Bronchial epithelial cell (primary cell): ENCODE data around the gene WDR64. TPM values are rescaled to one million over a fixed set of nuclear protein-coding genes. Genes with fewer than 3 reads are reported as not detected.

Experiments used
- DNase-seq: peaks from one replicate; pipeline ENCODE4 v3.0.0-alpha.2; 2010; ENCODE audit warnings: low read depth
- FAIRE-seq: peaks from 2 replicates; lab custom pipeline; 2011; peaks lifted over from hg19 to GRCh38; lab: Jason Lieb, UNC
- H3K27me3 ChIP-seq: 2 replicates; pipeline ENCODE4 v1.5.1; 2011; ENCODE audit warnings: low read length; ENCODE audit not compliant: control insufficient read depth, insufficient read depth
- H3K36me3 ChIP-seq: 2 replicates; pipeline ENCODE4 v1.5.1; 2011; ENCODE audit warnings: low read length; ENCODE audit not compliant: control insufficient read depth, insufficient read depth
- H3K4me3 ChIP-seq: 2 replicates; pipeline ENCODE4 v1.5.1; 2011; ENCODE audit warnings: mild to moderate bottlenecking, low read depth, low read length, control low read depth
- total RNA-seq: library from RNA; depleted of rRNA; stranded (reverse); fragments of >200 nt; gene quantifications from 2 replicates; pipeline ENCODE4 v1.2.1, GENCODE V29; 2014
- TF ChIP-seq, protein P1 (sequence below): IDR thresholded peaks from 2 replicates; pipeline ENCODE4 v1.5.1; 2011; ENCODE audit warnings: mild to moderate bottlenecking, moderate library complexity, low read length, control low read depth, inconsistent platforms; ENCODE audit not compliant: insufficient read depth, severe bottlenecking

The WDR64 gene
- total RNA-seq, 1 donor from 2014 or later = not detected

DNA sequence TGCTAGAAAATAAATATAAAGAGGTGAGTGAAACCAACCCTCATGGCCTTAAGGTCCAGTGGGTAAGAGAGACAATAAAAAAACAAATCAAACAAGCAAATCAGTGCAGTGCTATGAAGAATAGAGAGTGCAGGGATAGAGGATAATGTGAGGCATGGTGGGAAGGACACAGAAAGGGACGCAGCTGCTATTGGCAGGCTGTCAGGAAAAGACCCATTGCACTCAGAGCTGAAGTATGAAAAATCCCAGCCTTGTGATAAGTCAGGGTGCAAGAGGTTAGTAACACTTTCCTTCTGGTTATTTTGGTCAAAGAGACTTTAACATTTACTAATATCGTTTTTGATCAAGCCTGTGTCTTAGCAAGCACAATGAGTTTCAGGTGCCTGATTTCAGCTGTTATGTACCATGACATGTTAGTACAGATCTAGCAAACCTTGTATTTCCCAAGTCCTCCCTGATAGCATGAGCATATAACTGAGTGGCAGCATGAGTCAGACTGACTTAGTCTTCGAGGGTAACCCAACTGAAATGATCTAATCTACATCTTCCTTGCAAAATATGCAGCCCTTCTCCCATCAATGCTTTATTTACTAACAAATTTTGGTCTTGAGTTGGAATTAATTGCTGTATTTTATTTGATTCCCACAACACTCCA lies 43.6 kb upstream of the WDR64 start:
- FAIRE-seq (no peak), DNase-seq (peak; percentile 98)
- H3K27me3 ChIP-seq = no peaks in the 10 kb centered on the region
- H3K4me3 ChIP-seq = no peak overlapping the region
- TF ChIP-seq, protein P1, sequence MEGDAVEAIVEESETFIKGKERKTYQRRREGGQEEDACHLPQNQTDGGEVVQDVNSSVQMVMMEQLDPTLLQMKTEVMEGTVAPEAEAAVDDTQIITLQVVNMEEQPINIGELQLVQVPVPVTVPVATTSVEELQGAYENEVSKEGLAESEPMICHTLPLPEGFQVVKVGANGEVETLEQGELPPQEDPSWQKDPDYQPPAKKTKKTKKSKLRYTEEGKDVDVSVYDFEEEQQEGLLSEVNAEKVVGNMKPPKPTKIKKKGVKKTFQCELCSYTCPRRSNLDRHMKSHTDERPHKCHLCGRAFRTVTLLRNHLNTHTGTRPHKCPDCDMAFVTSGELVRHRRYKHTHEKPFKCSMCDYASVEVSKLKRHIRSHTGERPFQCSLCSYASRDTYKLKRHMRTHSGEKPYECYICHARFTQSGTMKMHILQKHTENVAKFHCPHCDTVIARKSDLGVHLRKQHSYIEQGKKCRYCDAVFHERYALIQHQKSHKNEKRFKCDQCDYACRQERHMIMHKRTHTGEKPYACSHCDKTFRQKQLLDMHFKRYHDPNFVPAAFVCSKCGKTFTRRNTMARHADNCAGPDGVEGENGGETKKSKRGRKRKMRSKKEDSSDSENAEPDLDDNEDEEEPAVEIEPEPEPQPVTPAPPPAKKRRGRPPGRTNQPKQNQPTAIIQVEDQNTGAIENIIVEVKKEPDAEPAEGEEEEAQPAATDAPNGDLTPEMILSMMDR = no peak
- peaks cover 2% of the 10 kb centered on the region for H3K36me3 ChIP-seq

DNA sequence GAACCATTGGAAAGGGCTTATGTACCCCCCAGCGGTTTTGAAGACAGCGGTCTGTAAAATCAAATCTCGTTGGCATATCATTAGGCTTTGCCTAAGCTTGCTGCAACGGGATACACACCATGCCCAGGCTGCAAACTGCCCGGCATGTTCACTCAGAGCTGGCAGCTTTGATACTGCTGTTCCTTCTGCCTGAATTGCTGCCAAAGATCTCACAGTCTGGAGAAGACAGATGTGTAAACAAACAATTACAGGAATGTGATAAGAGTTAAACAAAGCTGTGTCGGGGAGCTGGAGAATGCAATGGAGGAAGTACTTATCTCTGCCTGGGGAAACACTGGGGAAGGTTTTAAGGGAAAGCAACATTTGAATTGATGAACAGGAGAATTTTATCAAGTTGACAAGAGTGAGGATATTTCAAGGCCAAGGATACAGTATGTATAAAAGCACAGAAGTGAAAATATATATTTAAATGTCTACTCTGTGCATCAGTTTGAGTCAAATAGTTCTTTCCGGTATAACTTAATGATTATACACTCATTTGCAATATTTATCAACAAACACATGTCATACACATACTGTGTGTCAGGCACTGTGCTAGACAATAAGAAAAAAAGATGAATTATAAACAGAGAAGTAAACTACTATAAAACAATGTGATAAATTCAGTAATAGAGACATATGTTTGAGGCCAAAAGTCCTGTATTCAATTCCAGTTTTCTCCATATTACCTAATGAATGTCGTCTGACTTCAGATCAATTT lies 41.8 kb upstream of the WDR64 start:
- Histone ChIP-seq H3K36me3 (no peaks in the 10 kb centered on the region), H3K27me3 (no peaks in the 10 kb centered on the region), H3K4me3 (no peak overlapping the region)
- FAIRE-seq (no peak), DNase-seq (peak; percentile 70)
- TF ChIP-seq, protein P1 = no peak

DNA sequence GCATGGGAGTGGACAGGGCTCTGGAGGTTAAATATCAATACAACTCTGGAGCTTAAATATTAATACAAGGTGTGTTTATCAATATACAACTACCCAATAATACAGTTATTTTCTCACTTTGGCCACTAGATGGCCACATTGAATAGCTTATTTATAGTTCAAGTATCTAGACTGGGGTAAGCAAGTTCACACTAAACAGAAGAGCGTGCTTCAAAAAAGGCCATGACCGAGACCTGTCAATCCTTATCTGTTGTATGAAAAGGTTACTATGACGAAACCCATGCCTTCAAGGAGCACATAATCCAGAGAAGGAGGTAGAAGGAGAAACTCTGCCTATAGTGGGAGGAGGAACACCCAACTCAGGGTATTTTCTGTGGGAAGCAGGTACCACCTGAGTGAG lies 41.0 kb upstream of the WDR64 start:
- no peak overlapping the region for H3K4me3 ChIP-seq
- DNase-seq (peak; percentile 84), FAIRE-seq (no peak)
- H3K27me3 ChIP-seq = no peaks in the 10 kb centered on the region
- H3K36me3 ChIP-seq = no peaks in the 10 kb centered on the region
- TF ChIP-seq, protein P1 = peak; percentile 47

DNA sequence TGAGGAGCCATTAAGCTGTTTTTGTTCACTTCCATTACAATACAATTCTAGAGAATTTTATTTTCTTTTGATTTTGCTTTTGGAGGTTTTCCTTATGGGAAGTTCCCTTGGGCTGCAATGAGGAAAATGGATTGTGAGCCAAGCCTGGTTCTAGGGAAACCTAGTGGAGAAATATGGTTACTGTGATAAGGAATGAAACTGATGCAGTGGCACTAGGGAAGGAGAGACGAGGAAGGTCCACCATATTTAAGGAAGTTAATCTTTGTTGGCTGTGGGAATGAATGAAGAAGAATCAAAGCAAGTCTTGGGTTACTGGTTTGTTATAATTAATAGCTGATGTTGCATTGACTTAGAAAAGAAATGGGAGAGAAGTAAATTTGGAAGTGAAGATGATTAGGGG lies 40.3 kb upstream of the WDR64 start:
- no peak for DNase-seq
- FAIRE-seq = no peak
- TF ChIP-seq, protein P1 = no peak
- no peaks in the 10 kb centered on the region for H3K36me3 ChIP-seq
- H3K27me3 ChIP-seq = no peaks in the 10 kb centered on the region
- no peak overlapping the region for H3K4me3 ChIP-seq

DNA sequence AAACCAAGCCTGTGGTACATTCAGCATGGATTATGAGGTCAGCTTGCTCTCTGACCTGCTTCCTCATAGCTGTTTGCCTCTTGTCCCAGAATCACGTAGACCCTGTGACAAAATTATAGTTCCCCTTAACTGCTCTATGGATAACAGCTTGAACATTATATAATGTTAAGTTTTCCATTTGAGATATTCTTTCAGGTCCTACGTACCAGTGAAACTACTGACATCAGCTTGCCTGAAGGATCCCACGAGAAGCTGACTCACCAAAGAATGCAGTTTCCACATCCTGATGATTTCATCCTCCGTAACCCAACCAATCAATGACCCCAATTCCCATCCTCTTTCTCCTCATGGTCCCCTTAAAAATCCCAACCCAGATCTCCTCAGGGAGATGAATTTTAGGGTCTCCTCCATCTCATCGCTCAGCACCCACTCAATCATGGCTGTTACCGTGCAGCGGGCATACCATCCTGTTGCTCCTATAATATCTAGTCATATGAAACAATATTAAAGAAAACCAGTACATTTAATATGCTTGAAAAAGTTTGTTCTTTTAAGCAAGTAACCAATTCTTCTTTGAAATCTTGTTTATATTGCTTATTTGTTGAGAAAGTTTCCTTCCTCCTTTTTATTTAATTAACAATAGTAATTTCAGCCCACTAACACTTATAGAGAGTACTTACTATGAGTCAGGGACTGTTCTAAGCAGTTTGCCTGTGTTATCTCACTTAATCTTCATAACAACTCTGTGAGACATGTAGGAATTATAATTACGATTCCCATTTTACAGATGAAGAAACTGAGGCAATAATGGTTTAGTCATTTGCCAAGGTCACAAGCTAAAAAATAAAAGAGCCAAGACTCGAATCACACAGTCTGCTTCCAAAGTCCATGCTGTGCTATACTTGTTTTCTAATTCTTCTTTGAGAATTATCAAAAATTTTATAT lies 39.3 kb upstream of the WDR64 start:
- Histone ChIP-seq H3K27me3 (no peaks in the 10 kb centered on the region), H3K36me3 (no peaks in the 10 kb centered on the region), H3K4me3 (no peak overlapping the region)
- TF ChIP-seq, protein P1 = no peak
- FAIRE-seq (no peak), DNase-seq (peak; percentile 96)
